ENCODE measurements around the gene UTP25.
"Not testable (repeated sequence)": the region's sequence is repeated elsewhere in the genome, so short reads cannot be mapped to it uniquely, and the experiment has no call there.

The UTP25 gene

GRCh38 chr1:209873067-209873799, 45.5 kb downstream of the UTP25 start:
- DNase-seq, result no peak

- no peak for DNase-seq
Measured at GRCh38 chr1:209875515-209875914, 47.7 kb downstream of the UTP25 start.

GRCh38 chr1:209876078-209876800, 48.5 kb downstream of the UTP25 start:
- no peak for DNase-seq

- DNase-seq, result no peak
Measured at GRCh38 chr1:209877087-209877764, 49.5 kb downstream of the UTP25 start.

- no peak for DNase-seq
Measured at GRCh38 chr1:209878964-209879363, 51.2 kb downstream of the UTP25 start.

- no peak for DNase-seq
Measured at GRCh38 chr1:209879539-209879938, 51.8 kb downstream of the UTP25 start.

- DNase-seq, result no peak
Measured at GRCh38 chr1:209880031-209880430, 52.3 kb downstream of the UTP25 start.

GRCh38 chr1:209881619-209882018, 53.8 kb downstream of the UTP25 start:
- DNase-seq, result no peak

GRCh38 chr1:209882286-209882685, 54.5 kb downstream of the UTP25 start:
- DNase-seq, result no peak

GRCh38 chr1:209882942-209883340, 55.2 kb downstream of the UTP25 start:
- DNase-seq, result no peak

GRCh38 chr1:209883341-209883971, 55.7 kb downstream of the UTP25 start:
- DNase-seq, result no peak

- no peak for DNase-seq
Measured at GRCh38 chr1:209884249-209884648, 56.5 kb downstream of the UTP25 start.

- peak in 2 of 5 experiments; percentile 37 to 43 for DNase-seq
Measured at GRCh38 chr1:209884665-209885117, 56.9 kb downstream of the UTP25 start.

GRCh38 chr1:209885403-209886218, 57.8 kb downstream of the UTP25 start:
- no peak for DNase-seq

GRCh38 chr1:209886219-209886536, 58.4 kb downstream of the UTP25 start:
- DNase-seq, result no peak

GRCh38 chr1:209888291-209889076, 60.7 kb downstream of the UTP25 start:
- DNase-seq, result not testable (repeated sequence)

GRCh38 chr1:209889077-209889418, 61.3 kb downstream of the UTP25 start:
- DNase-seq, result no peak

- DNase-seq, result no peak
Measured at GRCh38 chr1:209890641-209891330, 63.0 kb downstream of the UTP25 start.

- DNase-seq, result no peak
Measured at GRCh38 chr1:209893751-209894150, 66.0 kb downstream of the UTP25 start.

- peak in 2 of 5 experiments; percentile 27 to 39 for DNase-seq
Measured at GRCh38 chr1:209895709-209896108, 67.9 kb downstream of the UTP25 start.

- DNase-seq, result no peak
Measured at GRCh38 chr1:209896346-209896745, 68.6 kb downstream of the UTP25 start.
